Calu3 (cell line): Measurements from ENCODE around the gene NUFIP2. TPM values are rescaled to one million over a fixed set of nuclear protein-coding genes. Genes with fewer than 3 reads are reported as not detected.

Source experiments
- BruUV-seq: library from RNA; stranded (reverse); fragments of 400-500 nt; replicated peaks from 2 replicates; lab custom pipeline; 2021; lab: Mats Ljungman, UMichigan
- CTCF ChIA-PET: fragments of 300-600 bp; sonication (Branson Sonifier 250); formaldehyde crosslinking; loops from one replicate; lab custom pipeline; 2022; ENCODE audit warnings: antibody characterized with exemption; lab: Charles Lee
- DNase-seq: peaks from one replicate; pipeline ENCODE4 v3.0.0; 2022
- H3K27ac Mint-ChIP-seq: one replicate; pipeline ENCODE4 v1.8.0; 2022; ENCODE audit warnings: mixed read lengths; ENCODE audit not compliant: unreplicated experiment
- H3K27me3 Mint-ChIP-seq: one replicate; pipeline ENCODE4 v1.8.0; 2022; ENCODE audit warnings: mixed read lengths; ENCODE audit not compliant: unreplicated experiment
- H3K36me3 Mint-ChIP-seq: one replicate; pipeline ENCODE4 v1.8.0; 2022; ENCODE audit warnings: mild to moderate bottlenecking, moderate library complexity, mixed read lengths; ENCODE audit not compliant: insufficient read depth, unreplicated experiment
- H3K4me1 Mint-ChIP-seq: one replicate; pipeline ENCODE4 v1.8.0; 2022; ENCODE audit warnings: mild to moderate bottlenecking, low read depth, mixed read lengths; ENCODE audit not compliant: unreplicated experiment
- H3K4me3 Mint-ChIP-seq: one replicate; pipeline ENCODE4 v1.8.0; 2022; ENCODE audit warnings: mild to moderate bottlenecking, low read depth, moderate library complexity, mixed read lengths; ENCODE audit not compliant: unreplicated experiment
- H3K9me3 Mint-ChIP-seq: one replicate; pipeline ENCODE4 v1.8.0; 2022; ENCODE audit warnings: low read depth, mixed read lengths; ENCODE audit not compliant: unreplicated experiment
- intact Hi-C: fragments of 100-400 bp; cut with micrococcal nuclease; formaldehyde crosslinking; loops from one replicate; pipeline ENCODE4 v1.10.0; 2022; ENCODE audit not compliant: unreplicated experiment
- total RNA-seq: library from RNA; stranded (reverse); gene quantifications from 2 replicates; pipeline ENCODE4 v1.2.3, GENCODE V29; 2022
- TF ChIP-seq, protein P1 (sequence below): fragments of 200-600 bp; IDR thresholded peaks from one replicate; pipeline ENCODE4 v1.8.0; 2022; ENCODE audit warnings: antibody characterized with exemption; ENCODE audit not compliant: unreplicated experiment

The NUFIP2 gene
- total RNA-seq, 1 experiment from 2014 or later = 92.9 TPM

DNA sequence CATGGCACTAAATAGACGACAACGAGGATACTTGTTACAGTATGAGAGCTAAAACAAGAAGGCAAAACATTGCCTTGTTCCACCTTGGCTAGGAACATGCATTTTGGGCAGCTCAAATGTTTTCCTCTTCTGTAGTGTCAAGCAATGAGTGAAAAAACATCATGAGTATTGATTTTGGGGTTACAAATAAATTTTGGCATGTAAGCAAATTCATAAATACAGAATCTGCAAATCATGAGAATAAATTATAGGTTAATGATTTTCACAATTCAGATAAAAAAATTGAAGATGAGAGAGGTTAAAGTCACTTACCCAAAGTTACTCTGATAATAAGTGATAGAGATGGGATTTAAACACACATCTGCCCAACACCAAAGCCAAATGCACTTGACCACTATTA is 28.4 kb upstream of the NUFIP2 start:
- Mint-ChIP-seq H3K27me3 (no peaks in the 10 kb centered on the region), H3K4me1 (no peaks in the 10 kb centered on the region), H3K9me3 (no peaks in the 10 kb centered on the region), H3K27ac (no peak overlapping the region), H3K4me3 (no peak overlapping the region), H3K36me3 (no peaks in the 10 kb centered on the region)
- CTCF ChIA-PET = no interaction called here
- intact Hi-C loops = no loop called here
- no peak for DNase-seq
- TF ChIP-seq, protein P1, sequence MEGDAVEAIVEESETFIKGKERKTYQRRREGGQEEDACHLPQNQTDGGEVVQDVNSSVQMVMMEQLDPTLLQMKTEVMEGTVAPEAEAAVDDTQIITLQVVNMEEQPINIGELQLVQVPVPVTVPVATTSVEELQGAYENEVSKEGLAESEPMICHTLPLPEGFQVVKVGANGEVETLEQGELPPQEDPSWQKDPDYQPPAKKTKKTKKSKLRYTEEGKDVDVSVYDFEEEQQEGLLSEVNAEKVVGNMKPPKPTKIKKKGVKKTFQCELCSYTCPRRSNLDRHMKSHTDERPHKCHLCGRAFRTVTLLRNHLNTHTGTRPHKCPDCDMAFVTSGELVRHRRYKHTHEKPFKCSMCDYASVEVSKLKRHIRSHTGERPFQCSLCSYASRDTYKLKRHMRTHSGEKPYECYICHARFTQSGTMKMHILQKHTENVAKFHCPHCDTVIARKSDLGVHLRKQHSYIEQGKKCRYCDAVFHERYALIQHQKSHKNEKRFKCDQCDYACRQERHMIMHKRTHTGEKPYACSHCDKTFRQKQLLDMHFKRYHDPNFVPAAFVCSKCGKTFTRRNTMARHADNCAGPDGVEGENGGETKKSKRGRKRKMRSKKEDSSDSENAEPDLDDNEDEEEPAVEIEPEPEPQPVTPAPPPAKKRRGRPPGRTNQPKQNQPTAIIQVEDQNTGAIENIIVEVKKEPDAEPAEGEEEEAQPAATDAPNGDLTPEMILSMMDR = no peak
- BruUV-seq = no TSS peak

DNA sequence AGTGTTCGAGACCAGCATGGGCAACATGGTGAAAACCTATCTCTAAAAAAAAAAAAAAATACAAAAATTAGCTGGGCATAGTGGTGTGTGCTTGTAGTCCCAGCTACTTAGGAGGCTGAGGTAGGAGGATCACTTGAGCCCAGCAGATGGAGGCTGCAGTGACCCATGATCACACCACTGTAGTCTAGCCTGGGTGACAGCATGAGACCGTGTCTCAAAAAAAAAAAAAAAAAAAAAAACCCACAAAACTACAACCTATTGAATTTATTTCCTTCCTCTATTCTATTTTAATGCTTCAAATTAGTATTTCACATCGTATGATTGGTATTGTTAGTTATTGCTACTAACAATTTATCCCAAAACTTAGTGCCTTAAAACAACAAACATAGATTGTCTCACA is 9.4 kb upstream of the NUFIP2 start:
- no peak overlapping the region for H3K4me3 Mint-ChIP-seq
- H3K27me3 Mint-ChIP-seq = no peaks in the 10 kb centered on the region
- TF ChIP-seq, protein P1 = no peak
- no peaks in the 10 kb centered on the region for H3K36me3 Mint-ChIP-seq
- CTCF ChIA-PET = no interaction called here
- intact Hi-C loops = no loop called here
- DNase-seq = no peak
- H3K27ac Mint-ChIP-seq = no peak overlapping the region
- BruUV-seq = no TSS peak
- no peaks in the 10 kb centered on the region for H3K4me1 Mint-ChIP-seq
- no peaks in the 10 kb centered on the region for H3K9me3 Mint-ChIP-seq

DNA sequence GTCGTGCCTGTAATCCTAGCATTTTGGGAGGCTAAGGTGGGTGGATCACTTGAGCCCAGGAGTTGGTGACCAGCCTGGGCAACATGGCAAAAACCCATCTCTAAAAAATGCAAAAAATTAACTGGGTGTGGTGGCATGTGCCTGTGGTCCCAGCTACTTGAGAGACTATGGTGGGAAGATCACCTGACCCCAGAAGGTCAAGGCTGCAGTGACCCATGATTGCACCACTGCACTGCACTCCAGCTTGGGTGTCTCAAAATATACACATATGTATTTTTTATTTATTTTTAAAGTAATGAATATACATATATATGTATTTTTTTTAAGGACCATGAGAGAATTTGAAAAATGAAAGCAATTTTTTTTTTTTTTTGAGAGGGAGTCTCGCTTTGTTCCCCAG is 5.1 kb upstream of the NUFIP2 start:
- Mint-ChIP-seq H3K27me3 (no peaks in the 10 kb centered on the region), H3K4me3 (no peak overlapping the region), H3K4me1 (peaks cover 9% of the 10 kb centered on the region), H3K27ac (no peak overlapping the region), H3K9me3 (no peaks in the 10 kb centered on the region), H3K36me3 (peaks cover 11% of the 10 kb centered on the region)
- TF ChIP-seq, protein P1 = no peak
- intact Hi-C loops = no loop called here
- BruUV-seq = no TSS peak
- DNase-seq = no peak
- CTCF ChIA-PET = no interaction called here

DNA sequence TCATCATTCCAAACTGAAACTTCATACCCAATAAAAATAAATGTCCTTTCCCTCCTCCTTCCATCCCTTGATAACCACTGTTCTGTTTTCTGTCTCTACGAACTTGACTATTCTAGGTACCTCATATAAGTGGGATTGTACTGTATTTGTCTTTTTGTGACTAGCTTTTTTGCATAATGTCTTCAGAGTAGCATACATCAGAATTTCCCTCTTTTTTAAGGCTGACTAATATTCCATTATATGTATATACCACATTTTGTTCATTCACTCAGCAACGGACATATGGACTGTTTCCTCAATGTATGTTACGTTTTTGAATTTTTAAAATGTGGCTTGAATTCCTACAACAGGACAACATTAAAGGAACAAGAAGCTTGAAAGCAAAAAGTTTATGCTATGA is 1.5 kb upstream of the NUFIP2 start:
- CTCF ChIA-PET = interaction anchor here (0.6 kb wide), 1 partner anchor 20 kb away, joined by 7 read pairs; no protein-coding TSS in a partner anchor
- peaks cover 9% of the 10 kb centered on the region for H3K4me1 Mint-ChIP-seq
- no peak for DNase-seq
- intact Hi-C loops = no loop called here
- no peak overlapping the region for H3K27ac Mint-ChIP-seq
- H3K4me3 Mint-ChIP-seq = no peak overlapping the region
- no peaks in the 10 kb centered on the region for H3K27me3 Mint-ChIP-seq
- H3K9me3 Mint-ChIP-seq = no peaks in the 10 kb centered on the region
- no TSS peak for BruUV-seq
- peaks cover 47% of the 10 kb centered on the region for H3K36me3 Mint-ChIP-seq
- TF ChIP-seq, protein P1 = no peak
